Esophagus muscularis mucosa (tissue), 4 donors: Measurements from ENCODE around the gene KCNK2. TPM values are rescaled to one million over a fixed set of nuclear protein-coding genes. Genes with fewer than 3 reads are reported as not detected.

ENCODE experiments used
- DNase-seq: peaks from one replicate; pipeline ENCODE4 v3.0.0-alpha.2; 2017; ENCODE audit errors: extremely low spot score
- H3K27ac ChIP-seq, 4 donors: fragments of 200-600 bp; sonication (generic); replicated peaks in 1 of 4; 1 replicate in 3 of 4; 2 replicates in 1 of 4; pipeline ENCODE4 v1.5.1; 2016 to 2019; ENCODE audit warnings: mild to moderate bottlenecking in 1 of 4
- H3K27me3 ChIP-seq, 4 donors: fragments of 200-600 bp; sonication (generic); one replicate each; pipeline versions ENCODE4 v1.5.1 to v1.6.0; 2016 to 2019
- H3K36me3 ChIP-seq, 4 donors: fragments of 200-600 bp; sonication (generic); one replicate each; pipeline ENCODE4 v1.5.1; 2016 to 2019
- H3K4me1 ChIP-seq, 4 donors: fragments of 200-600 bp; sonication (generic); one replicate each; pipeline ENCODE4 v1.5.1; 2016 to 2019
- H3K4me3 ChIP-seq, 4 donors: fragments of 200-600 bp; sonication (generic); 1 replicate in 2 of 4; 2 replicates in 2 of 4; pipeline ENCODE4 v1.5.1; 2016 to 2019; ENCODE audit warnings: mild to moderate bottlenecking in 4 of 4, moderate library complexity in 1 of 4
- H3K9me3 ChIP-seq, 4 donors: fragments of 200-600 bp; sonication (generic); 1 replicate in 3 of 4; 2 replicates in 1 of 4; pipeline ENCODE4 v1.5.1; 2016 to 2019
- CTCF ChIP-seq, 3 experiments: fragments of 200-600 bp in 2 of 3; fragments of 450-650 bp in 1 of 3; sonication (generic) in 2 of 3; IDR thresholded peaks; one replicate each; pipeline ENCODE4 v1.5.1; 2017 to 2019; ENCODE audit warnings: antibody characterized with exemption in 3 of 3, mild to moderate bottlenecking in 2 of 3, moderate library complexity in 1 of 3
- EP300 ChIP-seq: sonication (generic); formaldehyde crosslinking; IDR thresholded peaks from one replicate; pipeline ENCODE4 v1.6.1; 2017; ENCODE audit warnings: antibody characterized with exemption
- POLR2A ChIP-seq: fragments of 450-650 bp; IDR thresholded peaks from one replicate; pipeline ENCODE4 v1.6.1; 2017; ENCODE audit warnings: antibody characterized with exemption, moderate library complexity, mild to moderate bottlenecking, low read depth
- POLR2AphosphoS5 ChIP-seq, 2 donors: sonication (generic); formaldehyde crosslinking; IDR thresholded peaks; one replicate each; pipeline ENCODE4 v1.6.1; 2017; ENCODE audit warnings: antibody characterized with exemption in 2 of 2
- WGBS: methylation state at CpG from one replicate; pipeline ENCODE4 v1.1.5; 2018; 5-methylcytosine and 5-hydroxymethylcytosine counted together
- intact Hi-C: fragments of 100-400 bp; cut with DNase I; formaldehyde crosslinking; loops from one replicate; pipeline ENCODE4 v1.15.1; 2023
- total RNA-seq, 4 donors: library from RNA; depleted of rRNA; stranded (reverse); fragments of >200 nt; gene quantifications; one replicate each; pipeline versions ENCODE4 v1.1.0 to v1.2.1, GENCODE V29; 2016

The KCNK2 gene
- total RNA-seq, 4 donors from 2014 or later: 0.57 to 3.3 (median 2.8) TPM

- Histone ChIP-seq H3K27me3 (no peaks in the 10 kb centered on the region), H3K9me3 (no peaks in the 10 kb centered on the region), H3K27ac (no peak overlapping the region), H3K36me3 (no peaks in the 10 kb centered on the region), H3K4me1 (no peaks in the 10 kb centered on the region), H3K4me3 (no peak overlapping the region)
- TF ChIP-seq CTCF (IDR thresholded peaks at IDR 0.05) (no peak), EP300 (no peak), POLR2A (no peak), POLR2AphosphoS5 (IDR thresholded peaks at IDR 0.05) (no peak)
- 89% methylated on average over 3 of the region's 3 CpGs for WGBS
- no peak for DNase-seq
- intact Hi-C loops: no loop called here
Observed at GRCh38 chr1:215241451-215241850, 158.9 kb downstream of the KCNK2 start.

DNA sequence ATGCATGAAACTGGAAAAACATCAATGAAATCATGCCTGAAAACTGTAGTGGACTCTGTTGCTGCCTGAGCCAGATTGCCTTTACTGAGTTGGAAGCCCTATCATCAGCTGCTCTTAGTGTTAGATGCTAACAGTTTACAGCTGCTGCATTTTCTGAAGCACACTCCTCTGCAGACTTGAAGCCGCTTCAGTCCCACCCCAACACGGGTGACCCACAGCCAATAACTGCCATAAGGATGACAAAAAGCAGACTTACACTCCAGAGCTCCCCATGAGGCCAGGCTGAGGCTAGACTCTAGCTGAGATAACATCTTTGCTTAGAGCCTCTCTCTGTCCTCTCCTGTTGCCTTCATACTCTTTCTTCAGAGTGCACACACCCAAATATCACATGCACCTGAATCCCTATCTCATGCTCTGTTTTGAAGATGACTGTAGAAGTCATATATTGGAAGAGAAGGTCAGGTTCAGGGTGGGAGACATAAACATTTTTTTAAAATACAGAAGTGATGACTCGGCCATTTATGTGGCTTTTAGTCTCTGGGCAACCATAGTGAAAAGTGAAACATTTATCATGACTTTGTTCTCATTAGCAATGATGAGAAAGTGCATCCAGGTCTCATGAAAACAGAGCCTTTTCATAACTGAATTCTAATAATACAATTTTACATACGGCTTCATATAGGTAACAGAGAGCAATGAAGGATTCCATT lies 161.0 kb downstream of the KCNK2 start:
- 64% methylated on average over 4 of the region's 4 CpGs for WGBS
- Histone ChIP-seq H3K4me3 (no peak overlapping the region), H3K9me3 (no peaks in the 10 kb centered on the region), H3K36me3 (no peaks in the 10 kb centered on the region), H3K27ac (no peak overlapping the region), H3K4me1 (no peaks in the 10 kb centered on the region), H3K27me3 (no peaks in the 10 kb centered on the region)
- DNase-seq: no peak
- TF ChIP-seq POLR2A (no peak), POLR2AphosphoS5 (IDR thresholded peaks at IDR 0.05) (no peak), EP300 (no peak), CTCF (IDR thresholded peaks at IDR 0.05) (no peak)
- intact Hi-C loops: no loop called here

GRCh38 chr1:215250913-215251312 lies 168.4 kb downstream of the KCNK2 start:
- intact Hi-C loops: no loop called here
- no peak for TF ChIP-seq CTCF (IDR thresholded peaks at IDR 0.05)
- TF ChIP-seq EP300: no peak
- TF ChIP-seq POLR2A: no peak
- TF ChIP-seq POLR2AphosphoS5 (IDR thresholded peaks at IDR 0.05): no peak
- no peak for DNase-seq
- Histone ChIP-seq H3K27ac (no peak overlapping the region), H3K4me1 (no peaks in the 10 kb centered on the region), H3K9me3 (no peaks in the 10 kb centered on the region), H3K4me3 (no peak overlapping the region), H3K27me3 (no peaks in the 10 kb centered on the region), H3K36me3 (no peaks in the 10 kb centered on the region)
- 96% methylated on average over 2 of the region's 2 CpGs for WGBS

- Histone ChIP-seq H3K4me3 (no peak overlapping the region), H3K27ac (no peak overlapping the region), H3K27me3 (no peaks in the 10 kb centered on the region), H3K36me3 (no peaks in the 10 kb centered on the region), H3K4me1 (no peaks in the 10 kb centered on the region), H3K9me3 (no peaks in the 10 kb centered on the region)
- WGBS: 88% methylated on average over 4 of the region's 4 CpGs
- intact Hi-C loops: no loop called here
- DNase-seq: no peak
- TF ChIP-seq CTCF (IDR thresholded peaks at IDR 0.05) (no peak), POLR2AphosphoS5 (IDR thresholded peaks at IDR 0.05) (no peak), POLR2A (no peak), EP300 (no peak)
Observed at GRCh38 chr1:215251428-215251827, 168.9 kb downstream of the KCNK2 start.

DNA sequence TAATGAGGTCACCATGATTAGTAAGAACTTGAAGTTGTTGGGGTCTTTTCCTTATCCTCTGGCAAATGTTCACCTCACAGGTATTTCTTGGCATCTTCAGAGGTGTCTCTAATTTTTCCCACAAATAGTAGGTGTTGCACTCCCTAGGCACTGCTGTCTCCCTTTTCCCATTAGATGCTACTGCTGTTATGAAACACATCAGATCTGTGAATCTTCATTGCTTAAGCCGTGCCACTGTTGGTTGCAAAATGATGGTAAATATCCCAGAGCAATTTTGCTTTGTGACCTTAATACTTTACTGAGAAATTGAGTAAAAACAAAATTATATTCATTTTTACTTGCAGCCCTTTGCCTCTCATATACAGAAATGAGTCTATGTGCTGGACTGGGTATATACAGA lies 169.6 kb downstream of the KCNK2 start:
- Histone ChIP-seq H3K4me3 (no peak overlapping the region), H3K4me1 (no peaks in the 10 kb centered on the region), H3K36me3 (no peaks in the 10 kb centered on the region), H3K27me3 (no peaks in the 10 kb centered on the region), H3K9me3 (no peaks in the 10 kb centered on the region), H3K27ac (no peak overlapping the region)
- no peak for TF ChIP-seq CTCF (IDR thresholded peaks at IDR 0.05)
- TF ChIP-seq POLR2AphosphoS5 (IDR thresholded peaks at IDR 0.05): no peak
- TF ChIP-seq POLR2A: no peak
- TF ChIP-seq EP300: no peak
- no peak for DNase-seq
- WGBS: 90% methylated on average over 1 of the region's 1 CpG
- intact Hi-C loops: no loop called here
